GM10266 (cell line): ENCODE results near the gene ADGRE3.
"Not testable (repeated sequence)": the region's sequence is repeated elsewhere in the genome, so short reads cannot be mapped to it uniquely, and the experiment has no call there.

Experiments
- DNase-seq: peaks from one replicate; pipeline ENCODE4 v3.0.0; 2012; ENCODE audit errors: extremely low spot score
- CTCF ChIP-seq: IDR thresholded peaks from 2 replicates; pipeline ENCODE4 v1.5.1; 2012; ENCODE audit warnings: mild to moderate bottlenecking, low read depth; ENCODE audit not compliant: control insufficient read depth, insufficient read depth; ENCODE audit errors: missing control alignments

The ADGRE3 gene

GRCh38 chr19:14599548-14600147 is 75.0 kb downstream of the ADGRE3 start:
- no peak for TF ChIP-seq CTCF
- DNase-seq = no peak

GRCh38 chr19:14595558-14595957 is 79.1 kb downstream of the ADGRE3 start:
- no peak for TF ChIP-seq CTCF
- DNase-seq = no peak

GRCh38 chr19:14589433-14589832 is 85.2 kb downstream of the ADGRE3 start:
- not testable (repeated sequence) for DNase-seq

GRCh38 chr19:14585187-14585586 is 89.5 kb downstream of the ADGRE3 start:
- DNase-seq = not testable (repeated sequence)

- DNase-seq = not testable (repeated sequence)
Observed at GRCh38 chr19:14584372-14584771, 90.3 kb downstream of the ADGRE3 start.

- no peak for TF ChIP-seq CTCF
- peak; percentile 59 for DNase-seq
Observed at GRCh38 chr19:14582894-14583340, 91.7 kb downstream of the ADGRE3 start, which contains the start of gene CLEC17A. CLEC17A (plus strand) TSS chr19:14583084; CDS start chr19:14583161, 77 bp downstream.

GRCh38 chr19:14580623-14581237 is 93.9 kb downstream of the ADGRE3 start:
- no peak for TF ChIP-seq CTCF
- DNase-seq = peak; percentile 35

- no peak for TF ChIP-seq CTCF
- peak; percentile 39 for DNase-seq
Observed at GRCh38 chr19:14577885-14578427, 96.7 kb downstream of the ADGRE3 start.

GRCh38 chr19:14577264-14577663 is 97.4 kb downstream of the ADGRE3 start:
- DNase-seq = no peak
- no peak for TF ChIP-seq CTCF
